HEK293T (cell line): Measurements from ENCODE around the gene IFI6.

Source experiments
- ARNT ChIP-seq: fragments of 450-650 bp; IDR thresholded peaks from 2 replicates; pipeline ENCODE4 v1.6.1; 2017; ENCODE audit warnings: mild to moderate bottlenecking
- BHLHE40 ChIP-seq: fragments of 450-650 bp; IDR thresholded peaks from 2 replicates; pipeline ENCODE4 v1.6.1; 2016; ENCODE audit warnings: mild to moderate bottlenecking, moderate library complexity, borderline replicate concordance
- CTBP1 ChIP-seq: fragments of 450-650 bp; IDR thresholded peaks from 2 replicates; pipeline ENCODE4 v1.6.1; 2016; ENCODE audit warnings: borderline replicate concordance
- ELF4 ChIP-seq: fragments of 450-650 bp; IDR thresholded peaks from 2 replicates; pipeline ENCODE4 v1.6.1; 2017; ENCODE audit warnings: antibody characterized with exemption
- FOXA1 ChIP-seq: fragments of 450-650 bp; IDR thresholded peaks from 2 replicates; pipeline ENCODE4 v1.6.1; 2016; ENCODE audit warnings: mild to moderate bottlenecking
- FOXK2 ChIP-seq: fragments of 450-650 bp; IDR thresholded peaks from 2 replicates; pipeline ENCODE4 v1.6.1; 2016; ENCODE audit warnings: mild to moderate bottlenecking
- FOXM1 ChIP-seq: fragments of 450-650 bp; IDR thresholded peaks from 2 replicates; pipeline ENCODE4 v1.6.1; 2017; ENCODE audit warnings: mild to moderate bottlenecking, borderline replicate concordance
- HDGF ChIP-seq: fragments of 450-650 bp; IDR thresholded peaks from 2 replicates; pipeline ENCODE4 v1.6.1; 2017; ENCODE audit warnings: antibody characterized with exemption, borderline replicate concordance
- L3MBTL2 ChIP-seq: fragments of 450-650 bp; conservative IDR thresholded peaks from 2 replicates; pipeline ENCODE4 v1.6.1; 2016; ENCODE audit warnings: mild to moderate bottlenecking
- NFRKB ChIP-seq: fragments of 450-650 bp; IDR thresholded peaks from 2 replicates; pipeline ENCODE4 v1.6.1; 2016; ENCODE audit warnings: mild to moderate bottlenecking, moderate library complexity
- SP1 ChIP-seq: fragments of 450-650 bp; IDR thresholded peaks from 2 replicates; pipeline ENCODE4 v1.6.1; 2017
- SUZ12 ChIP-seq: fragments of 450-650 bp; IDR thresholded peaks from 2 replicates; pipeline ENCODE4 v1.6.1; 2016; ENCODE audit warnings: mild to moderate bottlenecking
- TARDBP ChIP-seq: fragments of 450-650 bp; IDR thresholded peaks from 2 replicates; pipeline ENCODE4 v1.6.1; 2016
- TF ChIP-seq, protein P1 (sequence below): fragments of 450-650 bp; IDR thresholded peaks from 2 replicates; pipeline ENCODE4 v1.6.1; 2016

DNA sequence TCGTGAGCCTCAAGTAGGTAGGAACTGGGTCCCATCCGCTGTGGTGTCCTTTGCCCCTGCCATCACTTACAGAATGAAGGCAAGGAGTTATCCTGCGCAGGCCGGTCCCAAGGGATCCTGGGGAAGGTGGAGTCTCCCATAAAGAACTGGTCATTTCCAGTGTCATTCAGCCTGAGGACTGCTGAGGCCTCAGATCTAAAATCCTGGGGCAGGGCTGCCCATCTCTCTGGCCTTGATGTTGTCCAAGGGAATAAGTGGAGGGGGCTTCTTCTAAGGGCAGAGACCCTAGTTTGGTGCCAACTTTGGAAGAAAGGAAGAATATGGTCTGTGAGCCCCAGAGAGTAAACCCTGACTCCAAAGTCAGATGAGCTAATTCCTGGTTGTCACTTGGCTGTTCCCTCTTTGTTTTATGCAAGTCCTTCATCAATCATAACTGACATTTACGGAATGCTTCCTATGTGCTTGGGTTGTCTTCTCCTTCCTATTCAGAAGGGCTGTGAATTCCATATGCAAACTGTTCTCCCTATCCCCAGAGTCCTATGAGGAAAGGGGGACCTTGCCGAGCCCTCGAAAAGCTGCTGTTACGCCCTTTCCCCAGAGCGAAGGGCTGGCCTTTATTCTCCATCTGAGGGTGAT, 6.9 kb downstream of the IFI6 start:
- no peak for TF ChIP-seq SP1
- no peak for TF ChIP-seq ARNT
- no peak for TF ChIP-seq FOXM1
- TF ChIP-seq TARDBP = no peak
- no peak for TF ChIP-seq FOXA1
- TF ChIP-seq CTBP1 = no peak
- TF ChIP-seq SUZ12 = no peak
- TF ChIP-seq L3MBTL2 = no peak
- no peak for TF ChIP-seq BHLHE40
- no peak for TF ChIP-seq NFRKB
- TF ChIP-seq, protein P1, sequence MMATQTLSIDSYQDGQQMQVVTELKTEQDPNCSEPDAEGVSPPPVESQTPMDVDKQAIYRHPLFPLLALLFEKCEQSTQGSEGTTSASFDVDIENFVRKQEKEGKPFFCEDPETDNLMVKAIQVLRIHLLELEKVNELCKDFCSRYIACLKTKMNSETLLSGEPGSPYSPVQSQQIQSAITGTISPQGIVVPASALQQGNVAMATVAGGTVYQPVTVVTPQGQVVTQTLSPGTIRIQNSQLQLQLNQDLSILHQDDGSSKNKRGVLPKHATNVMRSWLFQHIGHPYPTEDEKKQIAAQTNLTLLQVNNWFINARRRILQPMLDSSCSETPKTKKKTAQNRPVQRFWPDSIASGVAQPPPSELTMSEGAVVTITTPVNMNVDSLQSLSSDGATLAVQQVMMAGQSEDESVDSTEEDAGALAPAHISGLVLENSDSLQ = no peak
- TF ChIP-seq ELF4 = no peak
- no peak for TF ChIP-seq FOXK2
- no peak for TF ChIP-seq HDGF
